Esophagus muscularis mucosa (tissue), 4 donors: Measurements from ENCODE around the gene SIX3. TPM values are rescaled to one million over a fixed set of nuclear protein-coding genes. Genes with fewer than 3 reads are reported as not detected.

Experiments used
- DNase-seq: peaks from one replicate; pipeline ENCODE4 v3.0.0-alpha.2; 2017; ENCODE audit errors: extremely low spot score
- H3K27ac ChIP-seq, 4 donors: fragments of 200-600 bp; sonication (generic); replicated peaks in 1 of 4; 1 replicate in 3 of 4; 2 replicates in 1 of 4; pipeline ENCODE4 v1.5.1; 2016 to 2019; ENCODE audit warnings: mild to moderate bottlenecking in 1 of 4
- H3K27me3 ChIP-seq, 4 donors: fragments of 200-600 bp; sonication (generic); one replicate each; pipeline versions ENCODE4 v1.5.1 to v1.6.0; 2016 to 2019
- H3K36me3 ChIP-seq, 4 donors: fragments of 200-600 bp; sonication (generic); one replicate each; pipeline ENCODE4 v1.5.1; 2016 to 2019
- H3K4me1 ChIP-seq, 4 donors: fragments of 200-600 bp; sonication (generic); one replicate each; pipeline ENCODE4 v1.5.1; 2016 to 2019
- H3K4me3 ChIP-seq, 4 donors: fragments of 200-600 bp; sonication (generic); 1 replicate in 2 of 4; 2 replicates in 2 of 4; pipeline ENCODE4 v1.5.1; 2016 to 2019; ENCODE audit warnings: mild to moderate bottlenecking in 4 of 4, moderate library complexity in 1 of 4
- H3K9me3 ChIP-seq, 4 donors: fragments of 200-600 bp; sonication (generic); 1 replicate in 3 of 4; 2 replicates in 1 of 4; pipeline ENCODE4 v1.5.1; 2016 to 2019
- CTCF ChIP-seq, 3 experiments: fragments of 200-600 bp in 2 of 3; fragments of 450-650 bp in 1 of 3; sonication (generic) in 2 of 3; IDR thresholded peaks; one replicate each; pipeline ENCODE4 v1.5.1; 2017 to 2019; ENCODE audit warnings: antibody characterized with exemption in 3 of 3, mild to moderate bottlenecking in 2 of 3, moderate library complexity in 1 of 3
- EP300 ChIP-seq: sonication (generic); formaldehyde crosslinking; IDR thresholded peaks from one replicate; pipeline ENCODE4 v1.6.1; 2017; ENCODE audit warnings: antibody characterized with exemption
- POLR2A ChIP-seq: fragments of 450-650 bp; IDR thresholded peaks from one replicate; pipeline ENCODE4 v1.6.1; 2017; ENCODE audit warnings: antibody characterized with exemption, moderate library complexity, mild to moderate bottlenecking, low read depth
- POLR2AphosphoS5 ChIP-seq, 2 donors: sonication (generic); formaldehyde crosslinking; IDR thresholded peaks; one replicate each; pipeline ENCODE4 v1.6.1; 2017; ENCODE audit warnings: antibody characterized with exemption in 2 of 2
- WGBS: methylation state at CpG from one replicate; pipeline ENCODE4 v1.1.5; 2018; 5-methylcytosine and 5-hydroxymethylcytosine counted together
- intact Hi-C: fragments of 100-400 bp; cut with DNase I; formaldehyde crosslinking; loops from one replicate; pipeline ENCODE4 v1.15.1; 2023
- total RNA-seq, 4 donors: library from RNA; depleted of rRNA; stranded (reverse); fragments of >200 nt; gene quantifications; one replicate each; pipeline versions ENCODE4 v1.1.0 to v1.2.1, GENCODE V29; 2016

The SIX3 gene
- total RNA-seq, 4 donors from 2014 or later, result 0.11 to 0.42 (median 0.18) TPM

GRCh38 chr2:44970846-44971450, 29.4 kb downstream of the SIX3 start:
- Histone ChIP-seq H3K4me3 (no peak overlapping the region), H3K27me3 (peaks cover 0 to 44% (median 0%) of the 10 kb centered on the region in 4 donors), H3K9me3 (no peaks in the 10 kb centered on the region), H3K4me1 (peaks cover 0 to under 1% (median 0%) of the 10 kb centered on the region in 4 donors), H3K36me3 (no peaks in the 10 kb centered on the region), H3K27ac (no peak overlapping the region)
- no peak for DNase-seq
- WGBS, result 82% methylated on average over 13 of the region's 15 CpGs
- intact Hi-C loops, result no loop called here
- TF ChIP-seq EP300 (no peak), POLR2AphosphoS5 (IDR thresholded peaks at IDR 0.05) (no peak), CTCF (IDR thresholded peaks at IDR 0.05) (no peak), POLR2A (no peak)

GRCh38 chr2:44972771-44973535, 31.5 kb downstream of the SIX3 start:
- Histone ChIP-seq H3K4me3 (no peak overlapping the region), H3K4me1 (no peaks in the 10 kb centered on the region), H3K27ac (no peak overlapping the region), H3K27me3 (peaks cover 0 to 54% (median 0%) of the 10 kb centered on the region in 4 donors), H3K9me3 (no peaks in the 10 kb centered on the region), H3K36me3 (no peaks in the 10 kb centered on the region)
- intact Hi-C loops, result no loop called here
- no peak for DNase-seq
- TF ChIP-seq POLR2A (no peak), CTCF (IDR thresholded peaks at IDR 0.05) (no peak), EP300 (no peak)
- 36% methylated on average over 10 of the region's 11 CpGs for WGBS

GRCh38 chr2:44974064-44974715, 32.7 kb downstream of the SIX3 start:
- WGBS, result 51% methylated on average over 5 of the region's 6 CpGs
- Histone ChIP-seq H3K4me3 (no peak overlapping the region), H3K27ac (no peak overlapping the region), H3K9me3 (no peaks in the 10 kb centered on the region), H3K4me1 (no peaks in the 10 kb centered on the region), H3K27me3 (peaks cover 0 to 61% (median 0%) of the 10 kb centered on the region in 4 donors), H3K36me3 (no peaks in the 10 kb centered on the region)
- no peak for DNase-seq
- intact Hi-C loops, result no loop called here
- peak in 2 of 3 experiments; percentile 5 to 22 for TF ChIP-seq CTCF (IDR thresholded peaks at IDR 0.05)
- no peak for TF ChIP-seq EP300

- TF ChIP-seq POLR2AphosphoS5 (IDR thresholded peaks at IDR 0.05) (no peak), EP300 (no peak), POLR2A (no peak), CTCF (IDR thresholded peaks at IDR 0.05) (no peak)
- Histone ChIP-seq H3K36me3 (no peaks in the 10 kb centered on the region), H3K4me1 (no peaks in the 10 kb centered on the region), H3K27ac (no peak overlapping the region), H3K9me3 (no peaks in the 10 kb centered on the region), H3K27me3 (peaks cover 0 to 72% (median 0%) of the 10 kb centered on the region in 4 donors), H3K4me3 (no peak overlapping the region)
- DNase-seq, result no peak
- WGBS, result 80% methylated on average over 23 of the region's 24 CpGs
- intact Hi-C loops, result no loop called here
Observed at GRCh38 chr2:44975571-44976450, 34.3 kb downstream of the SIX3 start.
